ENCODE measurements around the gene SKOR1.

- TF ChIP-seq RFX5 (IDR thresholded peaks at IDR 0.05; ENCODE audit: borderline replicate concordance, low read depth, low read length) = no peak
- no peak for TF ChIP-seq JUND (IDR thresholded peaks at IDR 0.05; ENCODE audit: low read length)
- TF ChIP-seq TEAD4 (IDR thresholded peaks at IDR 0.05; ENCODE audit: low read depth, low read length) = peak; percentile 81
- no peak for TF ChIP-seq POLR2A (IDR thresholded peaks at IDR 0.05; ENCODE audit: control extremely low read depth in 1 of 2, low read depth in 2 of 2, low read length in 2 of 2)
- TF ChIP-seq HDAC2 (IDR thresholded peaks at IDR 0.05; ENCODE audit: borderline replicate concordance in 1 of 2, low read depth in 2 of 2, low read length in 2 of 2) = no peak
- TF ChIP-seq USF2 (IDR thresholded peaks at IDR 0.05; ENCODE audit: low read length) = no peak
- TF ChIP-seq BCL11A (IDR thresholded peaks at IDR 0.05; ENCODE audit: low read depth in 2 of 2, low read length in 2 of 2) = no peak
- no peak for TF ChIP-seq CTCF (IDR thresholded peaks at IDR 0.05; ENCODE audit: control extremely low read depth in 1 of 3, insufficient read depth in 1 of 3, low read depth in 1 of 3, low read length in 3 of 3)
- TF ChIP-seq MAX (IDR thresholded peaks at IDR 0.05) = no peak
- TF ChIP-seq TAF1 (IDR thresholded peaks at IDR 0.05; ENCODE audit: low read depth, low read length) = 0 out of 2 replicates have a peak, but pooled peaks have one; percentile 37
- no peak for TF ChIP-seq SP2 (IDR thresholded peaks at IDR 0.05; ENCODE audit: low read length)
- TF ChIP-seq POLR2AphosphoS5 (IDR thresholded peaks at IDR 0.05; ENCODE audit: low read depth, low read length) = no peak
- TF ChIP-seq ZNF274 (IDR thresholded peaks at IDR 0.05; ENCODE audit: borderline replicate concordance, extremely low read depth, low read length) = no peak
- TF ChIP-seq SIN3A (conservative IDR thresholded peaks at IDR 0.05 in 1 of 2, IDR thresholded peaks at IDR 0.05 in 1 of 2; ENCODE audit: low read depth in 1 of 2, low read length in 2 of 2) = no peak
These were observed 42.7 kb upstream of the SKOR1 start for GRCh38 chr15:67782691-67782991.
